Measurements from ENCODE around the gene DLGAP1. TPM values are rescaled to one million over a fixed set of nuclear protein-coding genes. Genes with fewer than 3 reads are reported as not detected.
A peak's percentile ranks its signal among the peaks of the same experiment; 100 is the strongest.

Gene DLGAP1
- total and polyA plus RNA-seq, 2 of the 13 experiments (the other 11 are each of a cell fraction or from before 2014, with no cell fraction given): 0.01 TPM; not detected in 1

- TF ChIP-seq MIER3 (CRISPR knock-in tag; IDR thresholded peaks at IDR 0.05; ENCODE audit: borderline replicate concordance) (0 out of 2 replicates have a peak, but pooled peaks have one; percentile 41), TAF15 (IDR thresholded peaks at IDR 0.05; ENCODE audit: low read depth, low read length, poor library complexity, severe bottlenecking) (no peak), POLR2AphosphoS5 (IDR thresholded peaks at IDR 0.05; ENCODE audit: low read depth, low read length) (peak; percentile 44; the same call in 1 of the 2 replicates), ZBTB8A (CRISPR knock-in tag; IDR thresholded peaks at IDR 0.05; ENCODE audit: borderline replicate concordance, low read depth) (0 out of 2 replicates have a peak, but pooled peaks have one; percentile 26), RCOR2 (CRISPR knock-in tag; IDR thresholded peaks at IDR 0.05) (peak; percentile 77; the same call in 1 of the 2 replicates), SOX13 (IDR thresholded peaks at IDR 0.05) (no peak), SOX13 (CRISPR knock-in tag; conservative IDR thresholded peaks at IDR 0.05 in 1 of 2, IDR thresholded peaks at IDR 0.05 in 1 of 2) (peak in 1 of 2 experiments; percentile 72; a peak in 2 of 4 replicates), PLSCR1 (CRISPR knock-in tag; IDR thresholded peaks at IDR 0.05; ENCODE audit: borderline replicate concordance) (no peak), CREB1 (IDR thresholded peaks at IDR 0.05) (0 out of 2 replicates have a peak, but pooled peaks have one; percentile 6), CREB1 (CRISPR knock-in tag; IDR thresholded peaks at IDR 0.05) (peak; percentile 39), CERS6 (CRISPR knock-in tag; IDR thresholded peaks at IDR 0.05) (no peak), NR2F6 (IDR thresholded peaks at IDR 0.05) (peak; percentile 64), NR2F6 (CRISPR knock-in tag; IDR thresholded peaks at IDR 0.05) (peak; percentile 71; the same call in 1 of the 2 replicates), FOSL1 (CRISPR knock-in tag; IDR thresholded peaks at IDR 0.05; ENCODE audit: borderline replicate concordance) (peak; percentile 84; the same call in 1 of the 2 replicates), DPF2 (CRISPR knock-in tag; IDR thresholded peaks at IDR 0.05; ENCODE audit: borderline replicate concordance, low read depth) (peak; percentile 57; the same call in 1 of the 2 replicates)
- TF ChIP-seq, protein P1, sequence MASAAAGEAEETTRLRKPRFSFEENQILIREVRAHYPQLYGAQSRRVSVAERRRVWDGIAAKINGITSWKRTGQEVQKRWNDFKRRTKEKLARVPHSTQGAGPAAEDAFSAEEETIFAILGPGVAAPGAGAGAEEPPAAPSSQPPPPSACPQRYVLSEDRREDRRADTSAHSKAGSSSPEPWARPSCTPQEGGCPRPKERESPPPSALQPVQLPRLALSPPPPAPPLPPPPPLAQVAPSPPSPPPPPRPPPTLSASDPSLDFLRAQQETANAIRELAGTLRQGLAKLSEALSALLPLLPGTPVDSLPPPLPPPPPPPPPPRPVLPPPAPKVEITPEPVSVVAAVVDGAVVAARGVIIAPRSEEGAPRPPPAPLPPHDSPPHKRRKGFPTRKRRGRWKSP (CRISPR knock-in tag; IDR thresholded peaks at IDR 0.05): peak; percentile 39; the same call in 1 of the 2 replicates
- TF ChIP-seq, protein P2, sequence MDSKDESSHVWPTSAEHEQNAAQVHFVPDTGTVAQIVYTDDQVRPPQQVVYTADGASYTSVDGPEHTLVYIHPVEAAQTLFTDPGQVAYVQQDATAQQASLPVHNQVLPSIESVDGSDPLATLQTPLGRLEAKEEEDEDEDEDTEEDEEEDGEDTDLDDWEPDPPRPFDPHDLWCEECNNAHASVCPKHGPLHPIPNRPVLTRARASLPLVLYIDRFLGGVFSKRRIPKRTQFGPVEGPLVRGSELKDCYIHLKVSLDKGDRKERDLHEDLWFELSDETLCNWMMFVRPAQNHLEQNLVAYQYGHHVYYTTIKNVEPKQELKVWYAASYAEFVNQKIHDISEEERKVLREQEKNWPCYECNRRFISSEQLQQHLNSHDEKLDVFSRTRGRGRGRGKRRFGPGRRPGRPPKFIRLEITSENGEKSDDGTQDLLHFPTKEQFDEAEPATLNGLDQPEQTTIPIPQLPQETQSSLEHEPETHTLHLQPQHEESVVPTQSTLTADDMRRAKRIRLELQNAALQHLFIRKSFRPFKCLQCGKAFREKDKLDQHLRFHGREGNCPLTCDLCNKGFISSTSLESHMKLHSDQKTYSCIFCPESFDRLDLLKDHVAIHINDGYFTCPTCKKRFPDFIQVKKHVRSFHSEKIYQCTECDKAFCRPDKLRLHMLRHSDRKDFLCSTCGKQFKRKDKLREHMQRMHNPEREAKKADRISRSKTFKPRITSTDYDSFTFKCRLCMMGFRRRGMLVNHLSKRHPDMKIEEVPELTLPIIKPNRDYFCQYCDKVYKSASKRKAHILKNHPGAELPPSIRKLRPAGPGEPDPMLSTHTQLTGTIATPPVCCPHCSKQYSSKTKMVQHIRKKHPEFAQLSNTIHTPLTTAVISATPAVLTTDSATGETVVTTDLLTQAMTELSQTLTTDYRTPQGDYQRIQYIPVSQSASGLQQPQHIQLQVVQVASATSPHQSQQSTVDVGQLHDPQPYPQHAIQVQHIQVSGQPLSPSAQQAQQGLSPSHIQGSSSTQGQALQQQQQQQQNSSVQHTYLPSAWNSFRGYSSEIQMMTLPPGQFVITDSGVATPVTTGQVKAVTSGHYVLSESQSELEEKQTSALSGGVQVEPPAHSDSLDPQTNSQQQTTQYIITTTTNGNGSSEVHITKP (CRISPR knock-in tag; IDR thresholded peaks at IDR 0.05; ENCODE audit: low read depth): 0 out of 2 replicates have a peak, but pooled peaks have one; percentile 30
Observed at GRCh38 chr18:3604498-3605408, 850.4 kb downstream of the DLGAP1 start (continued).

All from HepG2 (cell line).